GM23338 (cell line): Measurements from ENCODE around the gene LRMDA. TPM values are rescaled to one million over a fixed set of nuclear protein-coding genes. Genes with fewer than 3 reads are reported as not detected.

Source experiments
- ATAC-seq: fragments of 200-7000 bp; cut with Tn5 transposase; 3 replicates; pipeline ENCODE4 v1.9.1; 2020
- DNase-seq: peaks from one replicate; pipeline ENCODE4 v3.0.0-alpha.2; 2015; ENCODE audit warnings: low spot score
- H2AFZ ChIP-seq: fragments of 200-600 bp; sonication (generic); 2 replicates; pipeline ENCODE4 v1.8.0; 2016; ENCODE audit warnings: antibody characterized with exemption, mild to moderate bottlenecking, moderate library complexity
- H3F3A ChIP-seq: fragments of 200-600 bp; sonication (generic); replicated peaks from 2 replicates; pipeline ENCODE4 v1.8.0; 2017; ENCODE audit warnings: antibody characterized with exemption, mixed run types, low read depth
- H3K27ac ChIP-seq: fragments of 200-600 bp; sonication (generic); 2 replicates; pipeline ENCODE4 v1.6.1; 2016; ENCODE audit warnings: low read depth
- H3K27me3 ChIP-seq: fragments of 200-600 bp; sonication (generic); 2 replicates; pipeline ENCODE4 v1.8.0; 2016; ENCODE audit warnings: mild to moderate bottlenecking, mixed run types, moderate library complexity; ENCODE audit not compliant: insufficient read depth
- H3K36me3 ChIP-seq: fragments of 200-600 bp; sonication (generic); 2 replicates; pipeline ENCODE4 v1.8.0; 2016; ENCODE audit warnings: mild to moderate bottlenecking; ENCODE audit not compliant: insufficient read depth
- H3K4me1 ChIP-seq: fragments of 200-600 bp; sonication (generic); 2 replicates; pipeline ENCODE4 v1.8.0; 2016; ENCODE audit warnings: mild to moderate bottlenecking, moderate library complexity; ENCODE audit not compliant: insufficient read depth
- H3K4me2 ChIP-seq: fragments of 200-600 bp; sonication (generic); 2 replicates; pipeline ENCODE4 v1.7.1; 2017; ENCODE audit warnings: mixed run types
- H3K4me3 ChIP-seq: fragments of 200-600 bp; sonication (generic); 2 replicates; pipeline ENCODE4 v1.6.1; 2016; ENCODE audit warnings: mixed run types
- H3K79me2 ChIP-seq: fragments of 200-600 bp; sonication (generic); replicated peaks from 2 replicates; pipeline ENCODE4 v1.8.0; 2017; ENCODE audit warnings: mild to moderate bottlenecking; ENCODE audit not compliant: insufficient read depth
- H3K9me2 ChIP-seq: fragments of 200-600 bp; sonication (generic); 2 replicates; pipeline ENCODE4 v1.8.0; 2017; ENCODE audit not compliant: insufficient read depth
- H4K20me1 ChIP-seq: fragments of 200-600 bp; sonication (generic); replicated peaks from 2 replicates; pipeline ENCODE4 v1.8.0; 2017; ENCODE audit warnings: mild to moderate bottlenecking; ENCODE audit not compliant: insufficient read depth
- H3K27ac Mint-ChIP-seq: 2 replicates; pipeline ENCODE4 v1.8.0; 2020; ENCODE audit warnings: inconsistent platforms, mild to moderate bottlenecking, moderate library complexity, mixed read lengths
- H3K27me3 Mint-ChIP-seq: 3 replicates; pipeline ENCODE4 v1.8.0; 2022; ENCODE audit warnings: low read depth, mild to moderate bottlenecking, moderate library complexity, mixed read lengths, inconsistent platforms; ENCODE audit not compliant: insufficient read depth, poor library complexity
- H3K36me3 Mint-ChIP-seq: 3 replicates; pipeline ENCODE4 v1.8.0; 2021; ENCODE audit warnings: low read depth, mild to moderate bottlenecking, inconsistent platforms, moderate library complexity, mixed read lengths
- H3K4me1 Mint-ChIP-seq: 3 replicates; pipeline ENCODE4 v1.8.0; 2020; ENCODE audit warnings: mild to moderate bottlenecking, inconsistent platforms, mixed read lengths
- H3K4me3 Mint-ChIP-seq: 3 replicates; pipeline ENCODE4 v1.8.0; 2021; ENCODE audit warnings: moderate library complexity, mild to moderate bottlenecking, inconsistent platforms, mixed read lengths
- H3K9me3 Mint-ChIP-seq: 3 replicates; pipeline ENCODE4 v1.8.0; 2020; ENCODE audit warnings: moderate library complexity, mild to moderate bottlenecking, inconsistent platforms, mixed read lengths
- CREB1 ChIP-seq: fragments of 250-450 bp; sonication (Bioruptor Pico); IDR thresholded peaks from 2 replicates; pipeline ENCODE4 v1.5.0; 2020; ENCODE audit warnings: low read depth, mild to moderate bottlenecking, moderate library complexity
- CTCF ChIP-seq, 2 experiments: fragments of 200-600 bp in 1 of 2; sonication (generic) in 1 of 2; conservative IDR thresholded peaks; 2 replicates each; pipeline versions ENCODE4 v1.5.1 to v1.6.1; 2016 to 2017; ENCODE audit warnings: antibody characterized with exemption in 2 of 2, low read depth in 2 of 2, mild to moderate bottlenecking in 2 of 2, moderate library complexity in 1 of 2
- ETS1 ChIP-seq: IDR thresholded peaks from 2 replicates; pipeline ENCODE4 v1.6.1; 2016; ENCODE audit warnings: antibody characterized with exemption
- EZH2 ChIP-seq: fragments of 200-600 bp; sonication (generic); IDR thresholded peaks from one replicate; pipeline ENCODE4 v1.8.0; 2017; ENCODE audit warnings: antibody characterized with exemption, mild to moderate bottlenecking, low read depth; ENCODE audit not compliant: unreplicated experiment
- EZH2phosphoT487 ChIP-seq: fragments of 200-600 bp; sonication (generic); IDR thresholded peaks from one replicate; pipeline ENCODE4 v1.8.1; 2018; ENCODE audit warnings: antibody characterized with exemption; ENCODE audit not compliant: unreplicated experiment
- JUNB ChIP-seq: IDR thresholded peaks from one replicate; pipeline ENCODE4 v1.6.1; 2016; ENCODE audit warnings: antibody characterized with exemption; ENCODE audit not compliant: unreplicated experiment
- NANOG ChIP-seq: IDR thresholded peaks from 2 replicates; pipeline ENCODE4 v1.6.1; 2016; ENCODE audit warnings: antibody characterized with exemption, borderline replicate concordance
- POLR2AphosphoS5 ChIP-seq: IDR thresholded peaks from 2 replicates; pipeline ENCODE4 v1.6.1; 2016; ENCODE audit warnings: antibody characterized with exemption, low read depth
- REST ChIP-seq: IDR thresholded peaks from one replicate; pipeline ENCODE4 v1.6.1; 2018; ENCODE audit warnings: antibody characterized with exemption; ENCODE audit not compliant: unreplicated experiment
- STAT1 ChIP-seq: IDR thresholded peaks from one replicate; pipeline ENCODE4 v1.6.1; 2016; ENCODE audit warnings: antibody characterized with exemption; ENCODE audit not compliant: unreplicated experiment
- ZNF114 ChIP-seq: fragments of 250-450 bp; sonication (Bioruptor Pico); IDR thresholded peaks from 2 replicates; pipeline ENCODE4 v1.5.0; 2020; ENCODE audit warnings: mild to moderate bottlenecking, moderate library complexity
- ZNF331 ChIP-seq: fragments of 250-450 bp; sonication (Bioruptor Pico); IDR thresholded peaks from 2 replicates; pipeline ENCODE4 v1.5.0; 2020; ENCODE audit warnings: low read depth, mild to moderate bottlenecking, moderate library complexity
- polyA plus RNA-seq: library from polyadenylated mRNA; unstranded; fragments of >200 nt; fragmentation: Nextera tagmentation; extraction: Ambion mirVana; gene quantifications from 2 replicates; pipeline ENCODE4 v1.2.1, GENCODE V29; 2016
- total RNA-seq: library from RNA; depleted of rRNA; stranded (reverse); fragments of >200 nt; shearing (Covaris generic); gene quantifications from 2 replicates; pipeline ENCODE4 v1.2.3, GENCODE V29; 2014

The LRMDA gene
- total and polyA plus RNA-seq, 2 experiments from 2014 or later, result 0.90 to 1.8 TPM

- Histone ChIP-seq H3K79me2 (no peaks in the 10 kb centered on the region), H3K4me2 (no peak overlapping the region), H3K4me3 (no peak overlapping the region), H3K9me2 (peaks cover 10% of the 10 kb centered on the region; the same call in 1 of the 2 replicates), H3F3A (no peaks in the 10 kb centered on the region), H2AFZ (no peak overlapping the region), H3K36me3 (no peaks in the 10 kb centered on the region), H3K27ac (no peak overlapping the region), H3K27me3 (no peaks in the 10 kb centered on the region), H3K4me1 (peaks cover 7% of the 10 kb centered on the region; the same call in 1 of the 2 replicates), H4K20me1 (no peaks in the 10 kb centered on the region)
- H3K27ac Mint-ChIP-seq, result no peak overlapping the region
- H3K36me3 Mint-ChIP-seq, result no peaks in the 10 kb centered on the region
- TF ChIP-seq CREB1 (CRISPR knock-in tag) (no peak), ETS1 (no peak), STAT1 (no peak), EZH2 (no peak), EZH2phosphoT487 (no peak), NANOG (no peak), JUNB (no peak), ZNF114 (CRISPR knock-in tag) (no peak), POLR2AphosphoS5 (no peak), REST (no peak), ZNF331 (CRISPR knock-in tag) (no peak)
- H3K4me1 Mint-ChIP-seq, result peaks cover 29% of the 10 kb centered on the region
- ATAC-seq (no peak), DNase-seq (no peak)
- peaks cover 3% of the 10 kb centered on the region; the same call in 1 of the 3 replicates for H3K9me3 Mint-ChIP-seq
- H3K27me3 Mint-ChIP-seq, result peaks cover 9% of the 10 kb centered on the region
- no peak overlapping the region for H3K4me3 Mint-ChIP-seq
Measured at GRCh38 chr10:76306856-76307255, 875.4 kb downstream of the LRMDA start.

GRCh38 chr10:76309070-76309469 lies 877.6 kb downstream of the LRMDA start:
- Histone ChIP-seq H3K36me3 (no peaks in the 10 kb centered on the region), H3K27ac (no peak overlapping the region), H3K27me3 (no peaks in the 10 kb centered on the region), H4K20me1 (no peaks in the 10 kb centered on the region), H3K79me2 (no peaks in the 10 kb centered on the region), H3K4me2 (no peak overlapping the region), H3F3A (no peaks in the 10 kb centered on the region), H2AFZ (no peak overlapping the region), H3K4me1 (peaks cover 7% of the 10 kb centered on the region; the same call in 1 of the 2 replicates), H3K9me2 (peaks cover 10% of the 10 kb centered on the region; the same call in 1 of the 2 replicates), H3K4me3 (no peak overlapping the region)
- DNase-seq (peak; percentile 27), ATAC-seq (no peak)
- H3K9me3 Mint-ChIP-seq, result no peaks in the 10 kb centered on the region
- H3K27ac Mint-ChIP-seq, result no peak overlapping the region
- H3K4me3 Mint-ChIP-seq, result no peak overlapping the region
- H3K36me3 Mint-ChIP-seq, result no peaks in the 10 kb centered on the region
- peaks cover 10% of the 10 kb centered on the region for H3K4me1 Mint-ChIP-seq
- peaks cover 3% of the 10 kb centered on the region for H3K27me3 Mint-ChIP-seq
- TF ChIP-seq EZH2 (no peak), ZNF114 (CRISPR knock-in tag) (no peak), EZH2phosphoT487 (no peak), STAT1 (no peak), NANOG (no peak), CTCF (conservative IDR thresholded peaks at IDR 0.05; ENCODE audit: low read depth in 2 of 2) (no peak), POLR2AphosphoS5 (no peak), CREB1 (CRISPR knock-in tag) (no peak), ZNF331 (CRISPR knock-in tag) (no peak), JUNB (no peak), REST (no peak), ETS1 (no peak)
